SK-N-SH (cell line): Measurements from ENCODE around the gene WASF2. TPM values are rescaled to one million over a fixed set of nuclear protein-coding genes. Genes with fewer than 3 reads are reported as not detected.
A peak's percentile ranks its signal among the peaks of the same experiment; 100 is the strongest.
"Not testable (repeated sequence)": the region's sequence is repeated elsewhere in the genome, so short reads cannot be mapped to it uniquely, and the experiment has no call there.

Source experiments
- CTCF ChIA-PET: fragments of 300-600, 350-600 bp; formaldehyde crosslinking; extraction: SDS; loops from one replicate; lab custom pipeline; 2021; lab: Yijun Ruan, JAX
- POLR2A ChIA-PET: fragments of 350-600 bp; sonication (Branson Sonifier 250); formaldehyde crosslinking; extraction: SDS; loops from one replicate; lab custom pipeline; 2020; ENCODE audit warnings: antibody characterized with exemption, inconsistent platforms; lab: Yijun Ruan, JAX
- DNase-seq: peaks from one replicate; pipeline ENCODE4 v3.0.0; 2012
- H2AFZ ChIP-seq: fragments of 200-600 bp; sonication (generic); 2 replicates; pipeline ENCODE4 v1.8.1; 2016; ENCODE audit warnings: antibody characterized with exemption, mild to moderate bottlenecking, low read depth
- H3F3A ChIP-seq: fragments of 200-600 bp; sonication (generic); replicated peaks from 2 replicates; pipeline ENCODE3; 2016; ENCODE audit warnings: antibody characterized with exemption, mild to moderate bottlenecking; ENCODE audit not compliant: insufficient read depth
- H3K27ac ChIP-seq, 2 experiments: fragments of 200-500 bp in 1 of 2; fragments of 200-600 bp in 1 of 2; sonication (Bioruptor generic) in 1 of 2; sonication (generic), shearing (Covaris generic) in 1 of 2; 2 replicates each; pipeline versions ENCODE4 v1.5.1 to v1.6.1; 2014 to 2016; ENCODE audit warnings: low read depth in 2 of 2, inconsistent platforms in 1 of 2, low read length in 1 of 2, mild to moderate bottlenecking in 1 of 2, mixed read lengths in 1 of 2
- H3K27me3 ChIP-seq: fragments of 200-600 bp; sonication (generic), shearing (Covaris generic); 2 replicates; pipeline ENCODE4 v1.6.1; 2016; ENCODE audit warnings: mixed run types; ENCODE audit not compliant: insufficient read depth
- H3K36me3 ChIP-seq, 2 experiments: fragments of 200-500 bp in 1 of 2; fragments of 200-600 bp in 1 of 2; sonication (Bioruptor generic) in 1 of 2; sonication (generic) in 1 of 2; replicated peaks in 1 of 2; 2 replicates each; pipeline versions ENCODE3 to v1.5.1; 2014 to 2016; ENCODE audit warnings: low read length in 1 of 2, mild to moderate bottlenecking in 1 of 2; ENCODE audit not compliant: insufficient read depth in 2 of 2, control insufficient read depth in 1 of 2
- H3K4me1 ChIP-seq, 2 experiments: fragments of 200-500 bp in 1 of 2; fragments of 200-600 bp in 1 of 2; sonication (Bioruptor generic) in 1 of 2; sonication (generic), shearing (Covaris generic) in 1 of 2; 2 replicates each; pipeline versions ENCODE4 v1.5.1 to v1.6.1; 2014 to 2016; ENCODE audit warnings: low read depth in 1 of 2, low read length in 1 of 2, mixed run types in 1 of 2; ENCODE audit not compliant: insufficient read depth in 2 of 2, control insufficient read depth in 1 of 2
- H3K4me2 ChIP-seq: fragments of 200-600 bp; sonication (generic), shearing (Covaris generic); 2 replicates; pipeline ENCODE4 v1.6.1; 2017; ENCODE audit warnings: mixed run types
- H3K4me3 ChIP-seq, 2 experiments: fragments of 200-500 bp in 1 of 2; fragments of 200-600 bp in 1 of 2; sonication (Bioruptor generic) in 1 of 2; sonication (generic), shearing (Covaris generic) in 1 of 2; 2 replicates each; pipeline versions ENCODE4 v1.5.1 to v1.8.1; 2014 to 2016; ENCODE audit warnings: low read depth in 2 of 2, inconsistent platforms in 1 of 2, low read length in 1 of 2, mild to moderate bottlenecking in 1 of 2, mixed read lengths in 1 of 2, moderate library complexity in 1 of 2
- H3K79me2 ChIP-seq: fragments of 200-600 bp; sonication (generic); 2 replicates; pipeline ENCODE4 v1.8.1; 2017; ENCODE audit warnings: mild to moderate bottlenecking; ENCODE audit not compliant: insufficient read depth
- H3K9ac ChIP-seq: fragments of 200-600 bp; sonication (generic); 2 replicates; pipeline ENCODE4 v1.6.1; 2017; ENCODE audit warnings: mixed run types
- H3K9me2 ChIP-seq: fragments of 200-600 bp; sonication (generic); 2 replicates; pipeline ENCODE4 v1.6.1; 2017; ENCODE audit warnings: mixed run types
- H3K9me3 ChIP-seq: fragments of 200-600 bp; sonication (generic); 2 replicates; pipeline ENCODE4 v1.6.1; 2017; ENCODE audit warnings: mixed run types, mild to moderate bottlenecking, moderate library complexity
- H4K20me1 ChIP-seq: fragments of 200-600 bp; sonication (generic); 2 replicates; pipeline ENCODE4 v1.6.1; 2017; ENCODE audit warnings: mild to moderate bottlenecking, mixed run types; ENCODE audit not compliant: insufficient read depth
- CHD2 ChIP-seq: fragments of 150-350 bp; IDR thresholded peaks from 2 replicates; pipeline ENCODE4 v1.6.1; 2018; ENCODE audit warnings: low read length; ENCODE audit not compliant: partially characterized antibody
- EP300 ChIP-seq, 2 experiments: IDR thresholded peaks; 2 replicates each; pipeline versions ENCODE4 v1.4.0 to v1.6.1; 2012; ENCODE audit warnings: borderline replicate concordance in 1 of 2, low read depth in 1 of 2, low read length in 1 of 2
- GATA2 ChIP-seq: sonication (generic); formaldehyde crosslinking; IDR thresholded peaks from 2 replicates; pipeline ENCODE4 v1.5.0; 2020; ENCODE audit warnings: mild to moderate bottlenecking, missing genetic modification reagents
- MAX ChIP-seq: IDR thresholded peaks from 2 replicates; pipeline ENCODE4 v1.4.0; 2012; ENCODE audit warnings: low read depth
- MXI1 ChIP-seq: IDR thresholded peaks from 2 replicates; pipeline ENCODE4 v1.6.1; 2012; ENCODE audit warnings: mild to moderate bottlenecking, low read depth, low read length, improper control_type of control experiment
- NRF1 ChIP-seq: IDR thresholded peaks from 2 replicates; pipeline ENCODE4 v1.6.1; 2012; ENCODE audit warnings: low read depth, mild to moderate bottlenecking, low read length
- POLR2AphosphoS5 ChIP-seq: IDR thresholded peaks from 2 replicates; pipeline ENCODE4 v1.6.1; 2012; ENCODE audit warnings: low read depth, low read length
- RCOR1 ChIP-seq: fragments of 150-350 bp; IDR thresholded peaks from 2 replicates; pipeline ENCODE4 v1.6.1; 2017; ENCODE audit warnings: antibody characterized with exemption, low read length
- REST ChIP-seq: IDR thresholded peaks from 2 replicates; pipeline ENCODE4 v1.6.1; 2012; ENCODE audit warnings: mild to moderate bottlenecking, low read depth, low read length, moderate library complexity
- RXRA ChIP-seq: IDR thresholded peaks from 2 replicates; pipeline ENCODE4 v1.4.0; 2012; ENCODE audit warnings: low read depth, mild to moderate bottlenecking, borderline replicate concordance
- SIN3A ChIP-seq: IDR thresholded peaks from 2 replicates; pipeline ENCODE4 v1.6.1; 2012; ENCODE audit warnings: low read depth, mild to moderate bottlenecking, low read length, moderate library complexity, borderline replicate concordance
- TCF12 ChIP-seq: IDR thresholded peaks from 2 replicates; pipeline ENCODE4 v1.4.0; 2012
- WGBS: methylation state at CpG from one replicate; pipeline ENCODE4 v1.1.6; 2017; ENCODE audit warnings: low lambda C conversion rate; 5-methylcytosine and 5-hydroxymethylcytosine counted together
- polyA plus RNA-seq, 3 experiments: library from polyadenylated mRNA; depleted of rRNA; stranded (reverse); fragments of >200 nt; gene quantifications; 2 replicates each; pipeline ENCODE4 v1.2.3, GENCODE V29; 2012

The WASF2 gene
- polyA plus RNA-seq, 1 of the 3 experiments (the other 2 are of a cell fraction), result 27.1 TPM

GRCh38 chr1:27464926-27465647 lies 24.9 kb downstream of the WASF2 start (continued):
- no peak for TF ChIP-seq RXRA
- TF ChIP-seq, all 33 proteins: peak for 0

GRCh38 chr1:27463916-27464315 lies 26.1 kb downstream of the WASF2 start:
- H3K4me1 ChIP-seq, result peaks cover 0 to 15% of the 10 kb centered on the region in 2 experiments; a peak in 2 of 4 replicates
- H3F3A ChIP-seq, result peaks cover 11% of the 10 kb centered on the region
- H3K9me3 ChIP-seq, DNase-seq, H3K4me3 ChIP-seq, POLR2A ChIA-PET, H2AFZ ChIP-seq, H3K9ac ChIP-seq, H3K4me2 ChIP-seq, H3K27me3 ChIP-seq, H3K27ac ChIP-seq, H3K9me2 ChIP-seq: not testable (repeated sequence)
- CTCF ChIA-PET, result interaction anchor here (0.9 to 1.7 kb wide), 3 partner anchors 9 to 105 kb away, joined by 3 to 4 read pairs (median 4); no protein-coding TSS in a partner anchor
- H3K36me3 ChIP-seq, result peaks cover 0 to 27% of the 10 kb centered on the region in 2 experiments
- WGBS, result 94% methylated on average over 6 of the region's 6 CpGs
- peaks cover 98% of the 10 kb centered on the region for H3K79me2 ChIP-seq
- H4K20me1 ChIP-seq, result peaks cover 85% of the 10 kb centered on the region

GRCh38 chr1:27458521-27458920 lies 31.4 kb downstream of the WASF2 start:
- H3K4me2 ChIP-seq, H3K27ac ChIP-seq, H3K4me3 ChIP-seq, H2AFZ ChIP-seq, H3K9ac ChIP-seq, POLR2A ChIA-PET, DNase-seq, H3K9me2 ChIP-seq, H3K9me3 ChIP-seq, CTCF ChIA-PET, H3K27me3 ChIP-seq: not testable (repeated sequence)
- peaks cover 15% of the 10 kb centered on the region for H3F3A ChIP-seq
- H3K79me2 ChIP-seq, result peaks cover 95% of the 10 kb centered on the region
- 93% methylated on average over 10 of the region's 10 CpGs for WGBS
- H4K20me1 ChIP-seq, result peaks cover 57% of the 10 kb centered on the region
- H3K4me1 ChIP-seq, result peaks cover 3 to 15% of the 10 kb centered on the region in 2 experiments; a peak in 3 of 4 replicates
- peaks cover 0 to 22% of the 10 kb centered on the region in 2 experiments for H3K36me3 ChIP-seq

- Histone ChIP-seq H3K4me1 (peaks cover 3 to 7% of the 10 kb centered on the region in 2 experiments; a peak in 3 of 4 replicates), H3F3A (peaks cover 7% of the 10 kb centered on the region), H3K9me2 (no peaks in the 10 kb centered on the region), H3K79me2 (peaks cover 88% of the 10 kb centered on the region), H4K20me1 (peaks cover 37% of the 10 kb centered on the region), H3K9me3 (no peaks in the 10 kb centered on the region), H3K4me2 (no peak overlapping the region), H3K27me3 (no peaks in the 10 kb centered on the region), H2AFZ (no peak overlapping the region), H3K9ac (no peak overlapping the region), H3K4me3 (no peak overlapping the region), H3K27ac (peak overlapping the region in 1 of 2 experiments; percentile 62; a peak in 2 of 4 replicates), H3K36me3 (peaks cover 0 to 7% of the 10 kb centered on the region in 2 experiments)
- peak; percentile 48 for DNase-seq
- 65% methylated on average over 5 of the region's 5 CpGs for WGBS
- TF ChIP-seq EP300 (IDR thresholded peaks at IDR 0.05; ENCODE audit: borderline replicate concordance in 1 of 2, low read depth in 1 of 2, low read length in 1 of 2) (peak in 1 of 2 experiments; percentile 64; a peak in 1 of 4 replicates), GATA2 (CRISPR knock-in tag) (peak; percentile 23; the same call in 1 of the 2 replicates), MAX (no peak), NRF1 (no peak), MXI1 (0 out of 2 replicates have a peak, but pooled peaks have one; percentile 41), REST (no peak), SIN3A (no peak), TCF12 (no peak), POLR2AphosphoS5 (no peak), RCOR1 (0 out of 2 replicates have a peak, but pooled peaks have one; percentile 18), CHD2 (peak; percentile 34)
- ChIA-PET CTCF (interaction anchor here (0.7 to 1.5 kb wide), 9 partner anchors 9 to 301 kb away, joined by 3 to 4 read pairs (median 3); partner anchors contain the start of gene SLC9A1), POLR2A (no interaction called here)
These were observed 34.7 kb downstream of the WASF2 start for GRCh38 chr1:27455139-27455811.
